Measurements from ENCODE around the gene SLC25A33.
A peak's percentile ranks its signal among the peaks of the same experiment; 100 is the strongest.
"Not testable (repeated sequence)": the region's sequence is repeated elsewhere in the genome, so short reads cannot be mapped to it uniquely, and the experiment has no call there.

Gene SLC25A33, protein sequence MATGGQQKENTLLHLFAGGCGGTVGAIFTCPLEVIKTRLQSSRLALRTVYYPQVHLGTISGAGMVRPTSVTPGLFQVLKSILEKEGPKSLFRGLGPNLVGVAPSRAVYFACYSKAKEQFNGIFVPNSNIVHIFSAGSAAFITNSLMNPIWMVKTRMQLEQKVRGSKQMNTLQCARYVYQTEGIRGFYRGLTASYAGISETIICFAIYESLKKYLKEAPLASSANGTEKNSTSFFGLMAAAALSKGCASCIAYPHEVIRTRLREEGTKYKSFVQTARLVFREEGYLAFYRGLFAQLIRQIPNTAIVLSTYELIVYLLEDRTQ
- 13.2 to 14.7 reads per million in 2 donors for total RNA-seq

DNA sequence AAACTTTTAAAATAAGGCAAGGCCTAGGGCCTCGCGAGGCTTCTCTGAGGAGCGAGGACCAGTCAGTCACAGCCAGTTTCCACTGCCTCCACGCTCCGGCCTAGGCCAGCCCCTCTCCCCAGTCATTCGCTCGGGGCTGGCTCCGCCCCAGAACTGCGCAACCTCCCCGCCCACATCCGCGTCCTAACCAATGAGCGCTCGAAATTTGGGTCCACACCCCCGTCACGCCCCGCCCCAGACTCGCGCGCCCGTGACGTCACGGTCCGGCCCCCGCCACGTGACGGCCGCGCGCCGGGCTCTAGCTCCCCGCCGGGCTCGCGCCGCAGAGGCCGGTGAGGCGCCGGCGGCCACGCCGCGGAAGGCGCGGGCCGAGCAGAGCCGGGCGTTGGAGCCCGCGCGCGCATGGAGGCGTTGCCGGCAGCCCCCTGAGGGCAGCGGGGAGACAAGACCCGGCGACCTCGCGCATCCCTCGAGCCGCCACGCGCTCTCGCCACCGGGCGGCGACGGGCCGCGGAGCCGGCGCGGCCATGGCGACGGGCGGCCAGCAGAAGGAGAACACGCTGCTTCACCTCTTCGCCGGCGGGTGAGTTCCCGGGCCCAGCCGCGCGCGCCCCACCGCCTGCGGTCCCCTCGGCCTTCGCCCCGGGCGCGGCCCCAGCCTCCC is at the start of gene SLC25A33:
TSS of gene SLC25A33 (plus strand) at position 301 of the 664 bp plus-strand sequence. CDS start at position 528, 227 bp downstream.
- DNase-seq: peak; percentile 91

DNA sequence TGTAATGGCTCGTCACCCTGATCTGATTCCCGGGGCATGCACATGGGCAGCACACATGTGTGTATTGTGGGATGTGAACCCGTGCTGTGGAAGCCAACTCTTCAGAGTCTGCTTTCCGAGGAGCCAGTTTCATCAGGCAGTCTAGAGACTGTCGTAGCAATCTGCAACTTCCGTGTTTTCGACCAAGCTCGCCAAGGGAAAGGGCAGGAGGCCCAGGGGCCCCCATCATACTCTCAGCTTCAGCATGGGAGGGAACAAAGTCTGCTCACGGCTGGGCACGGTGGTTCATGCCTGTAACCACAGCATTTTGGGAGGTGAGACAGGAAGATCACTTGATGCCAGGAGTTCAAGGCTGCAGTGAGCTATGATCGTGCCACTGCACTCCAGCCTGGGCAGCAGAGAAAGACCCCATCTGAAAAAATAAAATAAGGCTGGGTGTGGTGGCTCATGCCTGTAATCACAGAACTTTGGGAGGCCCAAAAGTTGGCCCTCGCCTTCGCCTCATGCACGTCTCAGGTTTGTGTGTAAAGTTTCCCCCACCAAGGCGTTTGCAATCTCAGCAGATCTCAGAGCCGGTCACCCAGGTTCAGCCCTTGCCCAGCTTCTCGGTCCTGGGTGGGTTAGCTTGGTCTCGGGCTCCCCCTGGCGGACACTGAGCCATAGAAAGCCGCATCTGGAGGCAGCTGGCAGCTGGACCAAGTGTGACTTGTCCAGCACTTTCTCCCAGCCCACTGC is 48.5 kb upstream of the SLC25A33 start:
- peak; percentile 31 for DNase-seq

GRCh38 chr1:9493326-9493725 is 45.9 kb upstream of the SLC25A33 start:
- no peak for DNase-seq

- DNase-seq: peak; percentile 34
These were observed 44.1 kb upstream of the SLC25A33 start for GRCh38 chr1:9494936-9495758.

- no peak for DNase-seq
These were observed 43.4 kb upstream of the SLC25A33 start for GRCh38 chr1:9495854-9496374.

DNA sequence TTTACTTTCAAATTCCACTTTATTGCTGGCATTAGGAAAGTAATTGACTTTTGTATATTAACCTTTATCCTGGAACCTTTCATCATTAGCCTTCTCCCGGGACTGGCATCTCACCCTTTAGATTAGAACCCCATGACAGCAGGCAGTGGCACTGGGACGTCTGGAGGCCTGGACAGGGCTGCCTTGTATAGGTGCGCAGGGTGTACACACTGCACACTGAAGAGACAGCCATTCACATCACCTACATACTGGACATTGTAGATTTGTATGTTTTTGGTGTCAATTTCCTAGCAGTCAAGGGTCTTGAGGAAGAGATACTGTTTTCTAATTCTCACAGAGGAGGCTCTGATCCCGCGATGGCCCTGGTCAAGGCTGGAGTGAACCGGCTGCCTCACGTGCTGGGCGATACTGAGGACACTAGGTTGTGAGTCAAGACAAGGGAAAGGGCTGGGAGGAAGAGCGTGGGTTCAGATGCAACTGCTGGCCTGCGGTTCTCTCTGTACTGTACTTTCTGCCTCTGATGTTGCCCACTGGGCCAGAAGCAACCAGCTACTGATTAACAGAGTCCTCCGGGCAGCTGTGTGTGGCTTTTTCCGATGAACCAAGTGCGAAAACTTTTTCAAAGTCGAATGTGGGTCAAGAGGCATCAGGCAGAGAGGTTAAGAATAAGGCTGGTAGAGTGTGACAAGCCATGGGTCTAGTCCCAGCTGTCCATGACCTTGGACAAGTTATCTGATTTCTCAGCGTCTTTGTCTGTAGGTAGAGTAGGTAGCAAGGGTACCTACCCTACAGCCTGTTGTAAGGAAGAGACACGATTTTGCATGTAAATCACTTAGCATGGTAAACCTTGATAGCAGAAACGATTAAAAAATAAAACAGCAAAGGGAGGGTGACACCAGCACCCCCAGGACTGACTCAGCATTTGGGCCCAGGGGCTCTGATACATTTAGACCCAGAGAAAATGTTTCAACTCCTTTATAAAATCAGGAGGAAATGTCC is 38.2 kb upstream of the SLC25A33 start:
- no peak for DNase-seq

DNA sequence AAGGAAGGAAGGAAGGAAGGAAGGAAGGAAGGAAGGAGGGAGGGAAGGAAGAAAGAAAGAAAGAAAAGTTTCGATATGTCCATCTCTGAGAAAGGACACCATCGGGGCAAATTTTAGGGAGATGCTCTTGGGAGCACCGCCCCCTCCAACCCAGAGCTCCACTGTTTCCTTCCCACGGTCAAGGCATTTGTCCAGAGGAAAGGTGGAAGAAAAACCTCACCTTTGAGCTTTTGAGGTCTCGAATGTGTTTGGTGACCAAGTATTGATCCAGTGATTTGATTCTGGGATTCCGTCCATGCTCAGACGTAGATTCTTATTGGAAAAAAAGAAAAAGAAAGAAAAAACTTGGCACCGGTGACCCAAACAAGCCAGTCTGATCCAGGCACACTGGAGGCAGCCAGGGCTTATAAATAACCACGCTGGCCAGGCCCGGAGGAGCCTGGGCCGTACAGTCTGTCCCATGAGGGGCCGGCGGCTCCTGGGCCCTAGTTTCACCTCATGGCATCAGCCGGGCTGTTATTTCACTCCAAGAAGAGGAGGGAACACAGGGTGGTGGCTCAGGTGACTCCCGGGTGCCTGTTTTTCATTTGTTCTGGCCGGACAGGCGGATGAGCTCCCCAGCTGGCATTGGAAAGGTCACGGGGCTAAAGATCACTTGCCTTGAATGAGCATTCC is 36.1 kb upstream of the SLC25A33 start:
- DNase-seq: no peak

- DNase-seq: no peak
These were observed 34.1 kb upstream of the SLC25A33 start for GRCh38 chr1:9505143-9505542.

DNA sequence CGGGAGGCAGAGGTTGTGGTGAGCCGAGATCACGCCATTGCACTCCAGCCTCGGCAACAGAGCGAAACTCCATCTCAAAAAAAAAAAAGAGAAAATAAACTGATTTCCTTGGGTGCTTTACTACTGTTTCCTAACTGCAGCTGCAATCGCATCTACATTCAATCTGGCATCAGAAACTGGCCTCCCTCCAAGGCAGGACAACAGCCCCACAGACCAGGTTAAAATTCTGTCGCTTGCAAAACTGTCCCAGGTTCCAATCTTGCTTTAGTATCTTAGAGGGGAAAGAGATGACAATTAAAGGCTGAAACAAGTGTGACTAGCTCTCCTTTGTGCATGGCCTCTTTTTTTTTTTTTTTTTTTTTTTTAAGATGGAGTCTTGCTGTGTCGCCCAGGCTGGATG is 32.4 kb upstream of the SLC25A33 start:
- DNase-seq: no peak

DNA sequence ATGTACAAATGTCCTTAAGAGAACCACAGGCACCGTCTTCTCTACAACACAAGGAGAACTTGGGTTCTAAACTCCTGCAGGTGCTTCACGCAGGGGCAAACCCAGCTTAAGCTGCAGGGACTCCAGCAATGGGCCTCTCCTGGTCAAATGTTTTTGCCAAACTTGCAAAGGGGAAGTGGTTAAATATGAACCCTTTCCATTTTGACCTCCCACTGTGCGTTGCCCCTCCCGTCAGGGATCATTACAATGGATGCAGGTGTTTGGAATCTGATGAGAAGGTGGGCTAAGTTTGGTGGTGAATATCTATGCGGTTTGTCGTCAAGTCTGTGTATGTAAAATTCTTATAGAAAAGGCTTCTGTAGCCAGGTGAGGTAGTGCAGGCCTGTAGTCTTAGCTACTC is 29.1 kb upstream of the SLC25A33 start:
- DNase-seq: no peak

- not testable (repeated sequence) for DNase-seq
These were observed 23.7 kb upstream of the SLC25A33 start for GRCh38 chr1:9515550-9515949.

DNA sequence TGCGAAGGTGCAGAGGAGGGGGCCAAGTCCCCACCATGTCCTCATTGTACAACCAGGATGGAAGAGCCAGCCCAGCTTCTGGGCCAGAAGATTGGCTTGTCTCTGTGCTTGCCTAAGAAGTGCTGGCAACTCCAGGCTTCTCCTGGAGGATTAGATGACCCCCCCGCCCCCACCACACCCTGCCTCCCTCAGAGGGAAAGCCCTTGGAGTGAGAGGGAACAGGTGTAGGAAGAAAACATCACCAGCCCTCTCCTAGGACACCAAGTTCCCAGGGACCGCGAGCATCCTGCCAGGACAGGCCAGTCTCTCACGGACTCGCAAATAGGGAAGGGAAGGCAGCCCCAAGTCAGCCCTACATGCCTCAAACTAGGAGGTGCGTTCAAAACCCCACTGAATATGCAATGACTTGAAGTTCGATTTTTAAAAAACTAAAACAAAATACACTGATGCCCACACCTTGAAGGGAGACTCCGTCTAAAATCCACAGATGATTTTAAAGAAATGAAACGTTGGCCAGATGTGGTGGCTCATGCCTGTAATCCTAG is 20.7 kb upstream of the SLC25A33 start:
- DNase-seq: no peak

DNA sequence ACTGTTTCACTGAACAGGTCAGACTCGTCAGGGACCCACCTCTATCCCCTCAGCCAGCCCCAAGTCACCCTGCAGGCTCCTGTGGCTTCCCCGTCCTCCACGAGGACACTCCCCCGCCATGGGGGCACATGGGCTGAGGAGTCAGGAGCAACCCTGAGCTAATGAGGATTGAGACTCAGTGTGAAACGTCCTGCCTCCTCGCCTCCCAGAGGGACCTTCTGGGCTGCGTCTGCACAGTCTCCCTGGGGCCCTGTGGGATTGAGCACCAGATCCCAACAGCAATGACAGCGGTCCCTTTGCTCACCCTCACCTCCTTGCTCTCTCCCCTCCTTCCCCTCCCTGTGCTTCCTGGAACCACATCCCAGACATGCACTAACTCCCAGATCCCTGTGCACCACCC is 18.9 kb upstream of the SLC25A33 start:
- no peak for DNase-seq

DNA sequence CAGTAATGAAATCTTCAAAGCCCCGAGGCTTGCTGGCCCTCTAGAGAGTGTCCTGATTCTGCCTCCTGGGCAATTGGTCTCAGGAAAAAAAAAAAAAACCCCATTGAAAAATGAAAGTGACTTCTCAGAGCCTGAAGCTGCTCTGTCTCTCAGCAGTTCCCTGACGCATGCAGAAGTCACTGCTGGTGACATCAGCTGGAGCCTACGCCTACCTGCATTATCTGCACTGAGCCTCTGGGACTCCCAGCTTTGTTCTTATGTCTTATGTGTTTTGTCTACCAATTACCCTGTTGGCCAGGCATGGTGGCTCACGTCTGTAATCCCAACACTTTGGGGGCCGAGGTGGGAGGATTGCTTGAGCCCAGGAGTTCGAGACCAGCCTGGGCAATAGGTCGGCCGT is 10.1 kb upstream of the SLC25A33 start:
- no peak for DNase-seq

DNA sequence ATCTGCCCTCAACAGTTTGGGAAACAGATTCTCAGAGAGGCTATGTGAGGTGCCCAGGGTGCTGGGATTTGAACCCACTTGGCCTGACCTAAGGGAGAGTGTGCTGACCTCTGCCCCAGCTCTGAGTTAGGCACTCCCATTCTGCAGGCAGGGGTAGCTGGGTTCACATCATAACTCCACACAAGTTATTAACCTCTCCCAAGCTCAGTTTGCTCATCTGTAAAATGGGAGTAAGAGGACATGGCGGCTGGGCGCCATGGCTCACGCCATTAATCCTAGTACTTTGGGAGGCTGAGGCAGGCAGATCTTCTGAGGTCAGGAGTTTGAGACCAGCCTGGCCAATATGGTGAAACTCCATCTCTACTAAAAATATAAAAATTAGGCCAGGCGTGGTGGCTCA is 8.9 kb upstream of the SLC25A33 start:
- no peak for DNase-seq

DNA sequence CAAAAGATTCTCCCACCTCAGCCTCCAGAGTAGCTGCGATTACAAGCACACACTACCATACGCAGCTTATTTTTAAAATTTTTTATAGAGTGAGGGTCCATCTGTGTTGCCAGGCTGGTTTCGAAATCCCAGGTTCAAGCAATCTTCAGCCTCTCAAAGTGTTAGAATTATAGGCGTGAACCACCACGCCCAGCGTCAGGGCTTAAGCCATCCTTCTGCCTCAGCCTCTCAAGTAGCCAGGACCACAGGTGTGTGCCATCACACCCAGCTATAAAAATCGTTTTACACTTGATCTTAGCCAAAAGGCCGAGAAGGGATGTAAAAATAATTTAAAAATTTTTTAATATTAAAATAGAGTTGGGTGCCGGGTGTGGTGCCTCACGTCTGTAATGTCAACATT is 4.3 kb upstream of the SLC25A33 start:
- no peak for DNase-seq

DNA sequence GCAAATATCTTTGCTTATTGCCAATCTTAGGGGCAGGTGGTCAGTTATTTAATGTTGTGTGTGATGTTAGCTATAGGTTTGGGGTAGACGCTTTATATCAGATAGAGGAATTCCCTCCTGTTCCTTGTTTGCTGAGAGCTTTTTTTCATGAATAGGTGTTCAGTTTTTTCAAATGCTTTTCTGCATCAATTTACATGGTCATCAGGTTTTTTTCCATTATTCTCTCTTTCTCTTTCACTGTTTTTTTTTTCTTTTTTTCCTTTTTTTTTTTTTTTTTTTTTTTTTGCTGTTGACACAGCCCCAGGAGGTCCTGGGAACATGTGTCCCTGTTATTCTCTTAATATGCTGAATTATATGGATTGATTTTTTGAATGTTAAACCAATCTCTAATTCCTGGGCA is 3.0 kb upstream of the SLC25A33 start:
- DNase-seq: no peak

- DNase-seq: no peak
These were observed 1.2 kb upstream of the SLC25A33 start for GRCh38 chr1:9537863-9538668.

DNA sequence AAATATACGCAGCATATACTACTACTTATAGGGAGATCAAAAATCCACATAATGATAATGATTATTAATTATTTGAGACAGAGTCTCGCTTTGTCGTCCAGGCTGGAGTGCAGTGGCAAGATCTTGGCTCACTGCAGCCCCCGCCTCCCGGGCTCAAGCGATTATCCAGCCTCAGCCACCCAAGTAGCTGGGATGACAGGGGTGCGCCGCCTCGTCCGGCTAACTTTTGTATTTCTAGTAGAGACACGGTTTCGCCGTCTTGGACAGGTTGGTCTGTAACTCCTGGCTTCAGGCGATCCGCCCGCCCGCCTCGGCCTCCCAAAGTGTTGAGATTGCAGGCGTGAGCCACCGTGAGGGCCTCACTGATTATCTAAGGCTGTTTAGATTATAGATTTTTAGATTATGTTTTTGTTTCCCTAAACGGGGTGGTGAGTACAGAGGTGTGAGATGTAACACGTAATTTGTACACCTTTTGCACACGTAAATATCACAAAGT is 548 bp upstream of the SLC25A33 start:
- DNase-seq: peak; percentile 26

Measured in activated gamma-delta T cell (primary cell).